ENCODE measurements around the gene TMEM63A. TPM values are rescaled to one million over a fixed set of nuclear protein-coding genes. Genes with fewer than 3 reads are reported as not detected.

TMEM63A gene
- 40.8 and 41.4 TPM in 2 replicates for total RNA-seq
- 28.7 and 32.2 TPM in 2 replicates for polyA plus RNA-seq
- 10.4 and 11.7 TPM in 2 replicates for polyA plus RNA-seq (2011; cell fraction: cytosol; rRNA removed)
- polyA plus RNA-seq (2011; cell fraction: nucleus; rRNA removed): 180 and 221 TPM in 2 replicates
- polyA plus RNA-seq (2012): 17.2 and 17.9 TPM in 2 replicates
- polyA minus RNA-seq: 55.8 and 65.6 TPM in 2 replicates
- polyA minus RNA-seq (2011; cell fraction: cytosol; rRNA and poly(A)+ RNA removed): 10.2 TPM
- polyA minus RNA-seq (2011; cell fraction: nucleus; rRNA and poly(A)+ RNA removed): 53.6 and 69.5 TPM in 2 replicates
- Bru-seq, nascent RNA: percentile 56 among the genes with signal in this experiment
- percentile 60 among the genes with signal in this experiment for BruChase-seq, experiment 1, labeled RNA remaining after a 6-hour chase
- percentile 71 among the genes with signal in this experiment for BruChase-seq, experiment 2, labeled RNA remaining after a 2-hour chase
- long read RNA-seq, full-length matches to known transcripts: 9 of 25 reads
- long read RNA-seq, partial matches to known transcripts: 7 of 25 reads
- long read RNA-seq, other reads (novel, unspliced or antisense): 9 of 25 reads

DNA sequence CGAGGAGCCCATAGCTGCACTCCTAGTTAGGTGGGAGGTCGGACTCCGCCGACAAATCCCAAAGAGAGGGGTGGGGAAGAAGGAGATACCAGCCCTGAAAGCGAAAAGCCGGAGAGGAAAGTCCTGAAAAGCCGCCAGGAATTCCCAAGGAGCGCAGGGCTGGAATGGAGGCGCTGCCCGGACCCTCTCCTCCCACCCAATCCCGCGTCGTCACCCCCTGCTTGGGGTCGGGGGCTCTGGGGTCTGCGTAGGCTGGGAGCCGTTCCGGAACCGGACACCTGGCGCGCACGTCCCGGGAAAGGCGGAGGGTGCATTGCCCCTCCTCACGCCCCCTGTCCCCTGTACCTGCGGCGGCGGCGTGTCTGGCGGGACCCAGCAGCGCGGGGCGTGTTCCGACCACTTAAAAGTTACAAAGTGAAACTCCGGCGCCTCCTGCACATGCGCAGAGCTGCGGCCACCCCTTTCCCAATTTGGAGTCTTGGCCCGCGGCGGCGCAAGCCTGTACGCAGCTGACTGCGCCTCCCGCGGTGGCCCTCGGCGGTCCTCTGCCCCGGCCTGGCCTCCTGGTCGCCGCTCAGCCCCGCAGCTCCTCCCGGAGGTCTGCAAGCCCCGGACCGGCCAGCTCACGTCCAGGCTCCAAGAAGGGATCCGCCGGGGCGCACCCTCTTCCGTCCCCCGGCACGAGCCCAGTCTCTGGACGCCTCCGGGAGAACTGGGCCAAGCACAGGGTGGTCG lies at the start of gene TMEM63A:
Gene TMEM63A (minus strand): TSS at position 422 of the 735 bp plus-strand sequence. CDS start 4,800 bp downstream, outside the sequence.
- H3K9me1 ChIP-seq (replicated peaks; ENCODE audit: control insufficient read depth, extremely low read depth, insufficient read depth, low read length): no peaks in the 10 kb centered on the region
- peaks cover 14% of the 10 kb centered on the region for H3K4me1 ChIP-seq (ENCODE audit: control insufficient read depth, extremely low read depth, insufficient read depth, low read length)
- no peaks in the 10 kb centered on the region for H3K36me3 ChIP-seq (ENCODE audit: control insufficient read depth in 2 of 2, extremely low read depth in 1 of 2, insufficient read depth in 2 of 2, low read length in 2 of 2)
- H3K9ac ChIP-seq (replicated peaks; ENCODE audit: extremely low read depth, insufficient read depth, low read length): peak within 1 kb of the TSS; percentile 74
- H3K79me2 ChIP-seq (ENCODE audit: control insufficient read depth, insufficient read depth, low read length): no peaks in the 10 kb centered on the region
- CTCF ChIA-PET: interaction anchor here (0.8 to 4.7 kb wide), 18 partner anchors 8 to 407 kb away, joined by 3 to 40 read pairs (median 5); partner anchors contain the start of genes EPHX1, PYCR2 and SRP9
- H3K27ac ChIP-seq (ENCODE audit: insufficient read depth, low read depth, low read length): peak within 1 kb of the TSS; percentile 38
- TF ChIP-seq FOS (IDR thresholded peaks at IDR 0.05; ENCODE audit: borderline replicate concordance, insufficient read depth, low read length): no peak
- TF ChIP-seq POLR2AphosphoS5 (IDR thresholded peaks at IDR 0.05; ENCODE audit: insufficient read depth, low read depth, low read length): peak; percentile 75
- TF ChIP-seq, protein P1, sequence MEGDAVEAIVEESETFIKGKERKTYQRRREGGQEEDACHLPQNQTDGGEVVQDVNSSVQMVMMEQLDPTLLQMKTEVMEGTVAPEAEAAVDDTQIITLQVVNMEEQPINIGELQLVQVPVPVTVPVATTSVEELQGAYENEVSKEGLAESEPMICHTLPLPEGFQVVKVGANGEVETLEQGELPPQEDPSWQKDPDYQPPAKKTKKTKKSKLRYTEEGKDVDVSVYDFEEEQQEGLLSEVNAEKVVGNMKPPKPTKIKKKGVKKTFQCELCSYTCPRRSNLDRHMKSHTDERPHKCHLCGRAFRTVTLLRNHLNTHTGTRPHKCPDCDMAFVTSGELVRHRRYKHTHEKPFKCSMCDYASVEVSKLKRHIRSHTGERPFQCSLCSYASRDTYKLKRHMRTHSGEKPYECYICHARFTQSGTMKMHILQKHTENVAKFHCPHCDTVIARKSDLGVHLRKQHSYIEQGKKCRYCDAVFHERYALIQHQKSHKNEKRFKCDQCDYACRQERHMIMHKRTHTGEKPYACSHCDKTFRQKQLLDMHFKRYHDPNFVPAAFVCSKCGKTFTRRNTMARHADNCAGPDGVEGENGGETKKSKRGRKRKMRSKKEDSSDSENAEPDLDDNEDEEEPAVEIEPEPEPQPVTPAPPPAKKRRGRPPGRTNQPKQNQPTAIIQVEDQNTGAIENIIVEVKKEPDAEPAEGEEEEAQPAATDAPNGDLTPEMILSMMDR (IDR thresholded peaks at IDR 0.05; ENCODE audit: extremely low read depth in 1 of 2, insufficient read depth in 1 of 2, low read depth in 1 of 2, low read length in 2 of 2): peak; percentile 16 to 37
- no peaks in the 10 kb centered on the region for H3K9me3 ChIP-seq (replicated peaks; ENCODE audit: control insufficient read depth, insufficient read depth, low read length)
- FAIRE-seq (peak; percentile 64), DNase-seq (ENCODE audit: low read depth, low spot score) (peak; percentile 86)
- no peaks in the 10 kb centered on the region for H4K20me1 ChIP-seq (replicated peaks; ENCODE audit: control insufficient read depth, extremely low read depth, insufficient read depth, low read length)
- peak within 1 kb of the TSS; percentile 70 to 91 (median 81) for H3K4me3 ChIP-seq (replicated peaks in 1 of 3; ENCODE audit: insufficient read depth in 1 of 3, low read depth in 1 of 3, low read length in 3 of 3)
- H2AFZ ChIP-seq (ENCODE audit: low read depth, low read length): peak within 1 kb of the TSS; percentile 96
- no TSS peak for BruUV-seq (replicated peaks)
- H3K4me2 ChIP-seq (ENCODE audit: insufficient read depth, low read length): peak within 1 kb of the TSS; percentile 81
- H3K27me3 ChIP-seq (ENCODE audit: control insufficient read depth in 2 of 2, insufficient read depth in 2 of 2, low read length in 2 of 2): no peaks in the 10 kb centered on the region
- intact Hi-C loops (cut with micrococcal nuclease) (loop anchor here (1.0 to 2.0 kb wide), 4 partner anchors 29 to 407 kb away; partner anchors contain the start of genes EPHX1 and PYCR2), dilution Hi-C loops (cut with MboI; ENCODE audit: extremely low pct_ligation_motif_present, low sequenced_read_pairs) (no loop called here)
- POLR2A ChIA-PET: interaction anchor here (1.1 to 1.5 kb wide), 2 partner anchors 43 to 105 kb away, joined by 3 to 4 read pairs; partner anchors contain the start of gene SRP9

Data from endothelial cell of umbilical vein (primary cell).